HL-60 (cell line): ENCODE measurements around the gene LTB4R2.

Source experiments
- CTCF ChIP-seq: IDR thresholded peaks from one replicate; pipeline ENCODE4 v1.5.1; 2011; ENCODE audit warnings: low read length, control low read depth, inconsistent platforms; ENCODE audit not compliant: insufficient read depth
- GABPA ChIP-seq: IDR thresholded peaks from 2 replicates; pipeline ENCODE4 v1.6.1; 2012; ENCODE audit warnings: low read depth
- REST ChIP-seq: IDR thresholded peaks from 2 replicates; pipeline ENCODE4 v1.6.1; 2012; ENCODE audit warnings: low read depth; ENCODE audit not compliant: insufficient replicate concordance
- SPI1 ChIP-seq: IDR thresholded peaks from 2 replicates; pipeline ENCODE4 v1.6.1; 2012; ENCODE audit warnings: low read depth, mild to moderate bottlenecking, borderline replicate concordance

- no peak for TF ChIP-seq CTCF
- TF ChIP-seq REST: no peak
- TF ChIP-seq SPI1: no peak
- no peak for TF ChIP-seq GABPA
Observed at GRCh38 chr14:24284501-24285035, 25.4 kb upstream of the LTB4R2 start.
